Kidney (tissue), 14 donors: ENCODE measurements around the gene SDC3. TPM values are rescaled to one million over a fixed set of nuclear protein-coding genes. Genes with fewer than 3 reads are reported as not detected.

Experiments used
- DNase-seq, 5 donors: peaks; one replicate each; pipeline ENCODE4 v3.0.0-alpha.2; 2013 to 2020
- FAIRE-seq: peaks from 2 replicates; lab custom pipeline; 2012; peaks lifted over from hg19 to GRCh38; lab: Jason Lieb, UNC
- H3K27ac ChIP-seq, 2 donors: one replicate each; pipeline ENCODE4 v1.7.0; 2013; ENCODE audit warnings: low read depth in 2 of 2, low read length in 2 of 2, inconsistent platforms in 1 of 2
- H3K27me3 ChIP-seq: one replicate; pipeline ENCODE4 v1.7.1; 2013; ENCODE audit warnings: low read length, inconsistent platforms; ENCODE audit not compliant: control insufficient read depth, insufficient read depth
- H3K36me3 ChIP-seq, 3 donors: one replicate each; pipeline versions ENCODE4 v1.7.0 to v1.7.1; 2013; ENCODE audit warnings: low read length in 3 of 3, control low read depth in 1 of 3, inconsistent platforms in 1 of 3; ENCODE audit not compliant: insufficient read depth in 3 of 3, control insufficient read depth in 2 of 3
- H3K4me1 ChIP-seq, 3 donors: one replicate each; pipeline versions ENCODE4 v1.7.0 to v1.7.1; 2013; ENCODE audit warnings: low read length in 3 of 3, inconsistent platforms in 1 of 3, low read depth in 1 of 3; ENCODE audit not compliant: control insufficient read depth in 2 of 3, insufficient read depth in 2 of 3
- H3K4me3 ChIP-seq, 3 donors: one replicate each; pipeline versions ENCODE4 v1.7.0 to v1.8.1; 2013; ENCODE audit warnings: low read length in 3 of 3, control low read depth in 1 of 3, inconsistent platforms in 1 of 3
- H3K9ac ChIP-seq, 3 donors: one replicate each; pipeline versions ENCODE4 v1.7.0 to v1.7.1; 2013; ENCODE audit warnings: low read length in 3 of 3, control low read depth in 1 of 3, inconsistent platforms in 1 of 3
- H3K9me3 ChIP-seq, 3 donors: one replicate each; pipeline versions ENCODE4 v1.7.0 to v1.7.1; 2013; ENCODE audit warnings: low read length in 3 of 3, control low read depth in 1 of 3, inconsistent platforms in 1 of 3; ENCODE audit not compliant: control insufficient read depth in 2 of 3, insufficient read depth in 1 of 3
- CTCF ChIP-seq: IDR thresholded peaks from 3 replicates; pipeline ENCODE4 v1.5.1; 2012; ENCODE audit warnings: mild to moderate bottlenecking, moderate library complexity, borderline replicate concordance; ENCODE audit not compliant: insufficient read depth; ENCODE audit errors: extremely low read depth
- intact Hi-C: fragments of 100-400 bp; cut with DNase I; formaldehyde crosslinking; loops from one replicate; pipeline ENCODE4 v1.11.1; 2022
- polyA plus RNA-seq: library from polyadenylated mRNA; stranded (reverse); fragments of 350-450 nt; fragmentation: Illumina TruSeq; extraction: RNeasy Lipid Tissue Mini Kit (QIAGEN cat#74804); gene quantifications from one replicate; pipeline ENCODE4 v1.2.3, GENCODE V29; 2014; ENCODE audit warnings: low read depth, low replicate concordance; ENCODE audit not compliant: insufficient read depth
- total RNA-seq: library from RNA; stranded (reverse); fragmentation: NEBNext Ultra II Directional; extraction: Animal tissue kit (Norgen Biotek cat#: 25700); gene quantifications from one replicate; pipeline ENCODE4 v1.2.1, GENCODE V29; 2021
- donor health status: control.
- donor health status: control.
- donor health status: control.
- donor health status: control.
- donor health status: control.
- donor health status: DM: yes; HTN: yes; CAD: no.
- donor health status: Normal renal cell carcinoma (clear cell type).

SDC3 gene
- total and polyA plus RNA-seq, 2 donors from 2014 or later, result 11.0 to 58.7 TPM

GRCh38 chr1:30920827-30921226 is 12.3 kb upstream of the SDC3 start:
- no peak for TF ChIP-seq CTCF
- intact Hi-C loops, result no loop called here
- Histone ChIP-seq H3K27me3 (no peaks in the 10 kb centered on the region), H3K4me1 (no peaks in the 10 kb centered on the region), H3K4me3 (no peak overlapping the region), H3K36me3 (no peaks in the 10 kb centered on the region), H3K9ac (no peak overlapping the region), H3K9me3 (no peaks in the 10 kb centered on the region), H3K27ac (no peak overlapping the region)
- DNase-seq (no peak), FAIRE-seq (no peak)

GRCh38 chr1:30919025-30919881 is 10.7 kb upstream of the SDC3 start:
- no peaks in the 10 kb centered on the region for H3K36me3 ChIP-seq
- H3K27me3 ChIP-seq, result no peaks in the 10 kb centered on the region
- no peak overlapping the region for H3K9ac ChIP-seq
- FAIRE-seq (no peak), DNase-seq (peak in 2 of 5 donors; percentile 47 to 63)
- H3K27ac ChIP-seq, result no peak overlapping the region
- no peaks in the 10 kb centered on the region for H3K9me3 ChIP-seq
- H3K4me3 ChIP-seq, result no peak overlapping the region
- intact Hi-C loops, result no loop called here
- no peak for TF ChIP-seq CTCF
- H3K4me1 ChIP-seq, result no peaks in the 10 kb centered on the region

GRCh38 chr1:30916296-30916695 is 7.7 kb upstream of the SDC3 start:
- no peaks in the 10 kb centered on the region for H3K9me3 ChIP-seq
- H3K27ac ChIP-seq, result no peak overlapping the region
- H3K27me3 ChIP-seq, result no peaks in the 10 kb centered on the region
- no peaks in the 10 kb centered on the region for H3K4me1 ChIP-seq
- TF ChIP-seq CTCF, result no peak
- H3K4me3 ChIP-seq, result no peak overlapping the region
- FAIRE-seq (no peak), DNase-seq (peak in 2 of 5 donors; percentile 34 to 41)
- no peaks in the 10 kb centered on the region for H3K36me3 ChIP-seq
- intact Hi-C loops, result no loop called here
- no peak overlapping the region for H3K9ac ChIP-seq
